ENCODE measurements around the gene CHCHD10. TPM values are rescaled to one million over a fixed set of nuclear protein-coding genes. Genes with fewer than 3 reads are reported as not detected.

The CHCHD10 gene
- polyA plus RNA-seq, 1 of the 3 experiments (the other 2 are of a cell fraction): 70.1 TPM

DNA sequence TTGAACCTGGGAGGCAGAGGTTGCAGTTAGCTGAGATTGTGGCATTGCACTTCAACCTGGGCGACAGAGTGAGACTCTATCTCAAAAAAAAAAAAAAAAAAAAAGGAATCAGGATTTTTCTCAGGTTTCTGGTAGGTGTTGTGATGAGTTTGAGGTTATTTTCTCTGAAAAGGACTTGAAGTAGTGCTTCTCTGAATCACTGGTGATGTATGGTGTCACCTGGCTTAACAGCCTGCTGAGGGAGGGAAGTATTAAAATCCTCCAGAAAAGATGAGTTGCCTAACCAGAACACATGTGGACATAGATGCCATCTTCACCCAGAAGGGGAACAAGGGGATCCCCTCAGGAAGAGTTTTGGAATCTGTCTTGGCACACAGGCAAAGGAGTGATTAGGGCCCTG, 39.1 kb upstream of the CHCHD10 start:
- H3K27ac ChIP-seq (ENCODE audit: low read depth in 2 of 2, low read length in 1 of 2): no peak overlapping the region
- 100% methylated on average over 1 of the region's 1 CpG for WGBS (ENCODE audit: low lambda C conversion rate)
- H3K9me3 ChIP-seq: no peaks in the 10 kb centered on the region
- no peak for TF ChIP-seq GABPA (IDR thresholded peaks at IDR 0.05; ENCODE audit: low read depth)
- TF ChIP-seq, protein P1, sequence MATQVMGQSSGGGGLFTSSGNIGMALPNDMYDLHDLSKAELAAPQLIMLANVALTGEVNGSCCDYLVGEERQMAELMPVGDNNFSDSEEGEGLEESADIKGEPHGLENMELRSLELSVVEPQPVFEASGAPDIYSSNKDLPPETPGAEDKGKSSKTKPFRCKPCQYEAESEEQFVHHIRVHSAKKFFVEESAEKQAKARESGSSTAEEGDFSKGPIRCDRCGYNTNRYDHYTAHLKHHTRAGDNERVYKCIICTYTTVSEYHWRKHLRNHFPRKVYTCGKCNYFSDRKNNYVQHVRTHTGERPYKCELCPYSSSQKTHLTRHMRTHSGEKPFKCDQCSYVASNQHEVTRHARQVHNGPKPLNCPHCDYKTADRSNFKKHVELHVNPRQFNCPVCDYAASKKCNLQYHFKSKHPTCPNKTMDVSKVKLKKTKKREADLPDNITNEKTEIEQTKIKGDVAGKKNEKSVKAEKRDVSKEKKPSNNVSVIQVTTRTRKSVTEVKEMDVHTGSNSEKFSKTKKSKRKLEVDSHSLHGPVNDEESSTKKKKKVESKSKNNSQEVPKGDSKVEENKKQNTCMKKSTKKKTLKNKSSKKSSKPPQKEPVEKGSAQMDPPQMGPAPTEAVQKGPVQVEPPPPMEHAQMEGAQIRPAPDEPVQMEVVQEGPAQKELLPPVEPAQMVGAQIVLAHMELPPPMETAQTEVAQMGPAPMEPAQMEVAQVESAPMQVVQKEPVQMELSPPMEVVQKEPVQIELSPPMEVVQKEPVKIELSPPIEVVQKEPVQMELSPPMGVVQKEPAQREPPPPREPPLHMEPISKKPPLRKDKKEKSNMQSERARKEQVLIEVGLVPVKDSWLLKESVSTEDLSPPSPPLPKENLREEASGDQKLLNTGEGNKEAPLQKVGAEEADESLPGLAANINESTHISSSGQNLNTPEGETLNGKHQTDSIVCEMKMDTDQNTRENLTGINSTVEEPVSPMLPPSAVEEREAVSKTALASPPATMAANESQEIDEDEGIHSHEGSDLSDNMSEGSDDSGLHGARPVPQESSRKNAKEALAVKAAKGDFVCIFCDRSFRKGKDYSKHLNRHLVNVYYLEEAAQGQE (IDR thresholded peaks at IDR 0.05; ENCODE audit: low read depth, low read length): no peak
- TF ChIP-seq, protein P2, sequence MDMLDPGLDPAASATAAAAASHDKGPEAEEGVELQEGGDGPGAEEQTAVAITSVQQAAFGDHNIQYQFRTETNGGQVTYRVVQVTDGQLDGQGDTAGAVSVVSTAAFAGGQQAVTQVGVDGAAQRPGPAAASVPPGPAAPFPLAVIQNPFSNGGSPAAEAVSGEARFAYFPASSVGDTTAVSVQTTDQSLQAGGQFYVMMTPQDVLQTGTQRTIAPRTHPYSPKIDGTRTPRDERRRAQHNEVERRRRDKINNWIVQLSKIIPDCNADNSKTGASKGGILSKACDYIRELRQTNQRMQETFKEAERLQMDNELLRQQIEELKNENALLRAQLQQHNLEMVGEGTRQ (IDR thresholded peaks at IDR 0.05; ENCODE audit: borderline replicate concordance, low read depth, low read length): no peak
- no peak for TF ChIP-seq GATA2 (CRISPR knock-in tag; IDR thresholded peaks at IDR 0.05)
- TF ChIP-seq TCF12 (IDR thresholded peaks at IDR 0.05): no peak
- no peak for TF ChIP-seq RFX5 (IDR thresholded peaks at IDR 0.05; ENCODE audit: low read length)
- no peak for TF ChIP-seq YY1 (IDR thresholded peaks at IDR 0.05; ENCODE audit: low read depth)
- TF ChIP-seq RXRA (IDR thresholded peaks at IDR 0.05; ENCODE audit: borderline replicate concordance, low read depth): no peak
- TF ChIP-seq, protein P3, sequence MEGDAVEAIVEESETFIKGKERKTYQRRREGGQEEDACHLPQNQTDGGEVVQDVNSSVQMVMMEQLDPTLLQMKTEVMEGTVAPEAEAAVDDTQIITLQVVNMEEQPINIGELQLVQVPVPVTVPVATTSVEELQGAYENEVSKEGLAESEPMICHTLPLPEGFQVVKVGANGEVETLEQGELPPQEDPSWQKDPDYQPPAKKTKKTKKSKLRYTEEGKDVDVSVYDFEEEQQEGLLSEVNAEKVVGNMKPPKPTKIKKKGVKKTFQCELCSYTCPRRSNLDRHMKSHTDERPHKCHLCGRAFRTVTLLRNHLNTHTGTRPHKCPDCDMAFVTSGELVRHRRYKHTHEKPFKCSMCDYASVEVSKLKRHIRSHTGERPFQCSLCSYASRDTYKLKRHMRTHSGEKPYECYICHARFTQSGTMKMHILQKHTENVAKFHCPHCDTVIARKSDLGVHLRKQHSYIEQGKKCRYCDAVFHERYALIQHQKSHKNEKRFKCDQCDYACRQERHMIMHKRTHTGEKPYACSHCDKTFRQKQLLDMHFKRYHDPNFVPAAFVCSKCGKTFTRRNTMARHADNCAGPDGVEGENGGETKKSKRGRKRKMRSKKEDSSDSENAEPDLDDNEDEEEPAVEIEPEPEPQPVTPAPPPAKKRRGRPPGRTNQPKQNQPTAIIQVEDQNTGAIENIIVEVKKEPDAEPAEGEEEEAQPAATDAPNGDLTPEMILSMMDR (IDR thresholded peaks at IDR 0.05): no peak
- TF ChIP-seq PBX3 (IDR thresholded peaks at IDR 0.05): no peak
- TF ChIP-seq IRF3 (IDR thresholded peaks at IDR 0.05; ENCODE audit: low read depth, low read length): no peak
- TF ChIP-seq NFIC (IDR thresholded peaks at IDR 0.05; ENCODE audit: borderline replicate concordance): no peak
- TF ChIP-seq SIN3A (IDR thresholded peaks at IDR 0.05; ENCODE audit: borderline replicate concordance, low read depth, low read length): no peak
- no peak for TF ChIP-seq ZBTB33 (IDR thresholded peaks at IDR 0.05; ENCODE audit: borderline replicate concordance, low read depth)
- TF ChIP-seq, protein P4, sequence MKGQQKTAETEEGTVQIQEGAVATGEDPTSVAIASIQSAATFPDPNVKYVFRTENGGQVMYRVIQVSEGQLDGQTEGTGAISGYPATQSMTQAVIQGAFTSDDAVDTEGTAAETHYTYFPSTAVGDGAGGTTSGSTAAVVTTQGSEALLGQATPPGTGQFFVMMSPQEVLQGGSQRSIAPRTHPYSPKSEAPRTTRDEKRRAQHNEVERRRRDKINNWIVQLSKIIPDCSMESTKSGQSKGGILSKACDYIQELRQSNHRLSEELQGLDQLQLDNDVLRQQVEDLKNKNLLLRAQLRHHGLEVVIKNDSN (IDR thresholded peaks at IDR 0.05; ENCODE audit: borderline replicate concordance, low read depth): no peak
- TF ChIP-seq CHD2 (IDR thresholded peaks at IDR 0.05; ENCODE audit: low read length, partially characterized antibody): no peak
- no peak overlapping the region for H3K9ac ChIP-seq
- POLR2A ChIA-PET: no interaction called here
- no peak overlapping the region for H3K4me2 ChIP-seq
- H3F3A ChIP-seq (replicated peaks; ENCODE audit: insufficient read depth): peaks cover 7% of the 10 kb centered on the region
- H3K9me2 ChIP-seq: no peaks in the 10 kb centered on the region
- H3K4me3 ChIP-seq (ENCODE audit: low read depth in 2 of 2, low read length in 1 of 2): no peak overlapping the region
- H2AFZ ChIP-seq (ENCODE audit: low read depth): no peak overlapping the region
- CTCF ChIA-PET: interaction anchor here (0.5 kb wide), 1 partner anchor 214 kb away, joined by 3 read pairs; no protein-coding TSS in a partner anchor
- peaks cover 49 to 56% of the 10 kb centered on the region in 2 experiments for H3K36me3 ChIP-seq (replicated peaks in 1 of 2; ENCODE audit: control insufficient read depth in 1 of 2, insufficient read depth in 2 of 2, low read length in 1 of 2)
- no peak for DNase-seq
- H3K27me3 ChIP-seq (ENCODE audit: insufficient read depth): no peaks in the 10 kb centered on the region
- no peaks in the 10 kb centered on the region for H3K4me1 ChIP-seq (ENCODE audit: control insufficient read depth in 1 of 2, insufficient read depth in 2 of 2, low read depth in 1 of 2, low read length in 1 of 2)
- no peaks in the 10 kb centered on the region for H4K20me1 ChIP-seq (ENCODE audit: insufficient read depth)
- H3K79me2 ChIP-seq (ENCODE audit: insufficient read depth): no peaks in the 10 kb centered on the region
